Hepatocyte (in vitro differentiated cells): Measurements from ENCODE around the gene NPEPL1. TPM values are rescaled to one million over a fixed set of nuclear protein-coding genes. Genes with fewer than 3 reads are reported as not detected.

Experiments
- DNase-seq: peaks from one replicate; pipeline ENCODE4 v3.0.0-alpha.2; 2016; ENCODE audit warnings: low spot score
- H2AFZ ChIP-seq: fragments of 200-600 bp; sonication (generic); 2 replicates; pipeline ENCODE4 v1.6.0; 2016; ENCODE audit warnings: antibody characterized with exemption, mild to moderate bottlenecking
- H3K27ac ChIP-seq: fragments of 200-600 bp; sonication (generic); 2 replicates; pipeline ENCODE4 v1.5.1; 2016; ENCODE audit warnings: mild to moderate bottlenecking
- H3K27me3 ChIP-seq: fragments of 200-600 bp; sonication (generic); 2 replicates; pipeline ENCODE4 v1.6.1; 2016
- H3K36me3 ChIP-seq: fragments of 200-600 bp; sonication (generic); replicated peaks from 2 replicates; pipeline ENCODE4 v1.5.1; 2016; ENCODE audit warnings: low read depth; ENCODE audit not compliant: insufficient read depth
- H3K4me1 ChIP-seq: fragments of 200-600 bp; sonication (generic); 2 replicates; pipeline ENCODE4 v1.5.1; 2016; ENCODE audit warnings: mild to moderate bottlenecking, moderate library complexity; ENCODE audit not compliant: insufficient read depth
- H3K4me2 ChIP-seq: fragments of 200-600 bp; sonication (generic); 2 replicates; pipeline ENCODE4 v1.6.0; 2016
- H3K4me3 ChIP-seq: fragments of 200-600 bp; sonication (generic); 2 replicates; pipeline ENCODE4 v1.5.1; 2016; ENCODE audit warnings: mild to moderate bottlenecking
- H3K79me2 ChIP-seq: fragments of 200-600 bp; sonication (generic); 2 replicates; pipeline ENCODE4 v1.6.0; 2017; ENCODE audit warnings: mild to moderate bottlenecking
- H3K9me2 ChIP-seq: fragments of 200-600 bp; sonication (generic); replicated peaks from 2 replicates; pipeline ENCODE4 v1.6.0; 2017; ENCODE audit warnings: mild to moderate bottlenecking; ENCODE audit not compliant: insufficient read depth
- H3K9me3 ChIP-seq: fragments of 200-600 bp; sonication (generic); 2 replicates; pipeline ENCODE4 v1.5.1; 2016; ENCODE audit warnings: low read depth, mild to moderate bottlenecking
- H4K20me1 ChIP-seq: fragments of 200-600 bp; sonication (generic); 2 replicates; pipeline ENCODE4 v1.6.0; 2016; ENCODE audit warnings: mild to moderate bottlenecking; ENCODE audit not compliant: insufficient read depth, poor library complexity, severe bottlenecking
- CTCF ChIP-seq: fragments of 200-600 bp; sonication (generic); IDR thresholded peaks from 2 replicates; pipeline ENCODE4 v1.5.1; 2016; ENCODE audit warnings: antibody characterized with exemption, mild to moderate bottlenecking; ENCODE audit not compliant: poor library complexity
- EZH2 ChIP-seq: fragments of 200-600 bp; sonication (generic); IDR thresholded peaks from 2 replicates; pipeline ENCODE4 v1.6.1; 2016; ENCODE audit warnings: antibody characterized with exemption, mild to moderate bottlenecking, borderline replicate concordance
- EZH2phosphoT487 ChIP-seq: fragments of 200-600 bp; sonication (generic); IDR thresholded peaks from one replicate; pipeline ENCODE4 v1.6.1; 2018; ENCODE audit warnings: antibody characterized with exemption, mild to moderate bottlenecking, low read depth, moderate library complexity; ENCODE audit not compliant: unreplicated experiment, severe bottlenecking
- WGBS: methylation state at CpG from one replicate; pipeline ENCODE4 v1.1.6; 2016; ENCODE audit warnings: low lambda C conversion rate; ENCODE audit errors: missing lambda C conversion rate; 5-methylcytosine and 5-hydroxymethylcytosine counted together
- polyA plus RNA-seq: library from polyadenylated mRNA; unstranded; fragments of >200 nt; fragmentation: Nextera tagmentation; extraction: Ambion mirVana; gene quantifications from 2 replicates; pipeline ENCODE4 v1.2.1, GENCODE V29; 2016
- total RNA-seq: library from RNA; depleted of rRNA; stranded (reverse); fragments of >200 nt; gene quantifications from 2 replicates; pipeline ENCODE4 v1.2.3, GENCODE V29; 2014

NPEPL1 gene
- total and polyA plus RNA-seq, 2 experiments from 2014 or later, result 15.2 to 42.3 TPM

- Histone ChIP-seq H3K36me3 (no peaks in the 10 kb centered on the region), H4K20me1 (no peaks in the 10 kb centered on the region), H3K4me2 (no peak overlapping the region), H2AFZ (no peak overlapping the region), H3K27me3 (no peaks in the 10 kb centered on the region), H3K9me3 (no peaks in the 10 kb centered on the region), H3K27ac (no peak overlapping the region), H3K79me2 (no peaks in the 10 kb centered on the region), H3K4me3 (no peak overlapping the region), H3K9me2 (no peaks in the 10 kb centered on the region), H3K4me1 (peaks cover 27% of the 10 kb centered on the region)
- no peak for TF ChIP-seq CTCF
- TF ChIP-seq EZH2phosphoT487, result no peak
- no peak for DNase-seq
- 91% methylated on average over 9 of the region's 9 CpGs for WGBS
Measured at GRCh38 chr20:58695084-58695722, 2.6 kb downstream of the NPEPL1 start.

DNA sequence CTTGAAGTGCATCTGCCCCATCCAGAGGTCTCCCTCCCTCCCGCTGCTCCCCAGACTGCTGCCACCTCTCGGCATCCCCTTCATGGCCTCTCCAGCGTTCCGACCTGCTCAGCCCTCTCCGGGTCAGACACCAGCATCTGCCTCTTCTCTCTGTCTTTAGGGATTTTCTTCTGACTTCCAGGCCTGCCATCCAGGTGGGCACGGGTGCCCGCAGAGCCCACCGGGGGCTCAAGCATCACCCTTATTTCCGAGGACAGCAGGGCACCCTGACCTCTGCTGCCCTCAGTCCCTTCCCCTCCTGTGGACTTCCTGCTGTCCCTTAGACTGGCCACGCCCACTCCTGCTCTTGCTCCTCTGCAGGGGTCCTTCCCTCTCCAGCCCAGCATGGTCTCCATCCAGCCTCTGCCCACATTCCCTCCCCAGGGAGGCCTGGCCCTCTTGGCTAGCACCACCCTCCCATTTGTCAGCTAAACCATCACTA lies 3.3 kb downstream of the NPEPL1 start:
- WGBS, result 89% methylated on average over 10 of the region's 10 CpGs
- Histone ChIP-seq H2AFZ (no peak overlapping the region), H3K79me2 (no peaks in the 10 kb centered on the region), H4K20me1 (no peaks in the 10 kb centered on the region), H3K9me3 (no peaks in the 10 kb centered on the region), H3K4me2 (no peak overlapping the region), H3K4me1 (peaks cover 21% of the 10 kb centered on the region), H3K27me3 (no peaks in the 10 kb centered on the region), H3K27ac (no peak overlapping the region), H3K36me3 (no peaks in the 10 kb centered on the region), H3K4me3 (no peak overlapping the region), H3K9me2 (no peaks in the 10 kb centered on the region)
- TF ChIP-seq EZH2phosphoT487, result no peak
- TF ChIP-seq EZH2, result no peak
- TF ChIP-seq CTCF, result no peak
- no peak for DNase-seq

GRCh38 chr20:58696411-58696961 lies 3.9 kb downstream of the NPEPL1 start:
- DNase-seq, result no peak
- Histone ChIP-seq H4K20me1 (no peaks in the 10 kb centered on the region), H3K27me3 (no peaks in the 10 kb centered on the region), H3K36me3 (no peaks in the 10 kb centered on the region), H3K4me3 (no peak overlapping the region), H3K4me2 (no peak overlapping the region), H3K9me3 (no peaks in the 10 kb centered on the region), H2AFZ (no peak overlapping the region), H3K4me1 (peaks cover 16% of the 10 kb centered on the region), H3K79me2 (no peaks in the 10 kb centered on the region), H3K27ac (no peak overlapping the region), H3K9me2 (no peaks in the 10 kb centered on the region)
- WGBS, result 97% methylated on average over 9 of the region's 10 CpGs
- no peak for TF ChIP-seq CTCF
- TF ChIP-seq EZH2, result no peak
- TF ChIP-seq EZH2phosphoT487, result no peak
